ENCODE results near the gene TBL1X.

GRCh38 chrX:9493936-9494335 lies 29.1 kb downstream of the TBL1X start:
- TF ChIP-seq CTCF (conservative IDR thresholded peaks at IDR 0.05; ENCODE audit: low read depth in 2 of 2) (no peak), EZH2phosphoT487 (IDR thresholded peaks at IDR 0.05; ENCODE audit: unreplicated experiment) (no peak), REST (IDR thresholded peaks at IDR 0.05; ENCODE audit: unreplicated experiment) (no peak), POLR2AphosphoS5 (IDR thresholded peaks at IDR 0.05; ENCODE audit: low read depth) (no peak), EZH2 (IDR thresholded peaks at IDR 0.05; ENCODE audit: low read depth, unreplicated experiment) (no peak), ZNF114 (CRISPR knock-in tag; IDR thresholded peaks at IDR 0.05) (no peak), JUNB (IDR thresholded peaks at IDR 0.05; ENCODE audit: unreplicated experiment) (no peak), ETS1 (IDR thresholded peaks at IDR 0.05) (no peak), ZNF331 (CRISPR knock-in tag; IDR thresholded peaks at IDR 0.05; ENCODE audit: low read depth) (no peak), CREB1 (CRISPR knock-in tag; IDR thresholded peaks at IDR 0.05; ENCODE audit: low read depth) (no peak), STAT1 (IDR thresholded peaks at IDR 0.05; ENCODE audit: unreplicated experiment) (no peak), NANOG (IDR thresholded peaks at IDR 0.05; ENCODE audit: borderline replicate concordance) (no peak), ZNF462 (CRISPR knock-in tag; IDR thresholded peaks at IDR 0.05) (no peak)

Data from GM23338 (cell line).